ENCODE results near the gene ANKRD22. TPM values are rescaled to one million over a fixed set of nuclear protein-coding genes. Genes with fewer than 3 reads are reported as not detected.

ANKRD22 gene
- total and polyA plus RNA-seq, 2 donors (not counting 3 experiments of a cell fraction or from before 2014, with no cell fraction given), result not detected

DNA sequence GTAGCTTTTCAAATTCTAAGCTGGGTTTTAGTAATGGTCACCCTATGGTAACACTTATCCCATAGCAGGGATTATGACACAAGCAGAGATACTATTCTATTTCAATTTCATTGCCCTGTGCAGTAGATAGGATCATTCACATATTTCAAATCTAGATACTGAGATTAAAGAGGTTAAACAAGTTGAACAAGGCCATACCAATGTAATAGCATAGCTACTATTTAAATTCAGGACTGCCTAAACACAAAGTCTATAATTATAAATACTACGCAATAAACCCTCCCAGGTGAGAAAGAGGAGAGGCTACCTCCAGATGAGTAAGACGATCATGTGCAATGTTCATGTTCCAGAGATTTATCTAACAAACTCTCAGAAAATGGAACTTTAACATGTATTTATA lies 48.0 kb downstream of the ANKRD22 start:
- CTCF ChIA-PET, result interaction anchor here (0.7 to 1.9 kb wide), 7 partner anchors 11 to 239 kb away, joined by 4 to 15 read pairs (median 5); no protein-coding TSS in a partner anchor
- Histone ChIP-seq H3K4me2 (ENCODE audit: insufficient read depth, low read length) (no peak overlapping the region), H3K79me2 (ENCODE audit: control insufficient read depth, insufficient read depth, low read length) (no peaks in the 10 kb centered on the region), H3K36me3 (ENCODE audit: control insufficient read depth in 2 of 2, extremely low read depth in 1 of 2, insufficient read depth in 2 of 2, low read length in 2 of 2) (no peaks in the 10 kb centered on the region), H3K4me1 (ENCODE audit: control insufficient read depth, extremely low read depth, insufficient read depth, low read length) (peaks cover 3% of the 10 kb centered on the region), H3K9me1 (replicated peaks; ENCODE audit: control insufficient read depth, extremely low read depth, insufficient read depth, low read length) (no peaks in the 10 kb centered on the region), H3K27me3 (ENCODE audit: control insufficient read depth in 2 of 2, insufficient read depth in 2 of 2, low read length in 2 of 2) (no peaks in the 10 kb centered on the region), H2AFZ (ENCODE audit: low read depth, low read length) (no peak overlapping the region), H3K4me3 (replicated peaks in 1 of 3; ENCODE audit: insufficient read depth in 1 of 3, low read depth in 1 of 3, low read length in 3 of 3) (no peak overlapping the region), H3K27ac (ENCODE audit: insufficient read depth, low read depth, low read length) (no peak overlapping the region), H3K9me3 (replicated peaks; ENCODE audit: control insufficient read depth, insufficient read depth, low read length) (no peaks in the 10 kb centered on the region), H4K20me1 (replicated peaks; ENCODE audit: control insufficient read depth, extremely low read depth, insufficient read depth, low read length) (no peaks in the 10 kb centered on the region), H3K9ac (replicated peaks; ENCODE audit: extremely low read depth, insufficient read depth, low read length) (no peak overlapping the region)
- no peak for TF ChIP-seq GATA2 (IDR thresholded peaks at IDR 0.05; ENCODE audit: insufficient read depth, insufficient read length, low read depth, low read length)
- TF ChIP-seq POLR2A (IDR thresholded peaks at IDR 0.05; ENCODE audit: low read depth, low read length), result no peak
- no peak for TF ChIP-seq MAX (IDR thresholded peaks at IDR 0.05; ENCODE audit: insufficient read depth, insufficient read length)
- TF ChIP-seq, protein P1, sequence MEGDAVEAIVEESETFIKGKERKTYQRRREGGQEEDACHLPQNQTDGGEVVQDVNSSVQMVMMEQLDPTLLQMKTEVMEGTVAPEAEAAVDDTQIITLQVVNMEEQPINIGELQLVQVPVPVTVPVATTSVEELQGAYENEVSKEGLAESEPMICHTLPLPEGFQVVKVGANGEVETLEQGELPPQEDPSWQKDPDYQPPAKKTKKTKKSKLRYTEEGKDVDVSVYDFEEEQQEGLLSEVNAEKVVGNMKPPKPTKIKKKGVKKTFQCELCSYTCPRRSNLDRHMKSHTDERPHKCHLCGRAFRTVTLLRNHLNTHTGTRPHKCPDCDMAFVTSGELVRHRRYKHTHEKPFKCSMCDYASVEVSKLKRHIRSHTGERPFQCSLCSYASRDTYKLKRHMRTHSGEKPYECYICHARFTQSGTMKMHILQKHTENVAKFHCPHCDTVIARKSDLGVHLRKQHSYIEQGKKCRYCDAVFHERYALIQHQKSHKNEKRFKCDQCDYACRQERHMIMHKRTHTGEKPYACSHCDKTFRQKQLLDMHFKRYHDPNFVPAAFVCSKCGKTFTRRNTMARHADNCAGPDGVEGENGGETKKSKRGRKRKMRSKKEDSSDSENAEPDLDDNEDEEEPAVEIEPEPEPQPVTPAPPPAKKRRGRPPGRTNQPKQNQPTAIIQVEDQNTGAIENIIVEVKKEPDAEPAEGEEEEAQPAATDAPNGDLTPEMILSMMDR (IDR thresholded peaks at IDR 0.05; ENCODE audit: extremely low read depth in 1 of 2, insufficient read depth in 1 of 2, low read depth in 1 of 2, low read length in 2 of 2), result no peak
- TF ChIP-seq POLR2AphosphoS5 (IDR thresholded peaks at IDR 0.05; ENCODE audit: insufficient read depth, low read depth, low read length), result no peak
- no peak for TF ChIP-seq JUN (IDR thresholded peaks at IDR 0.05; ENCODE audit: borderline replicate concordance, insufficient read depth, insufficient read length, low read depth)
- no peak for TF ChIP-seq MYC (IDR thresholded peaks at IDR 0.05; ENCODE audit: low read depth, low read length)
- no peak for TF ChIP-seq FOS (IDR thresholded peaks at IDR 0.05; ENCODE audit: borderline replicate concordance, insufficient read depth, low read length)
- no peak for TF ChIP-seq EZH2 (IDR thresholded peaks at IDR 0.05; ENCODE audit: borderline replicate concordance, low read depth, low read length, severe bottlenecking)
- dilution Hi-C loops (cut with MboI; ENCODE audit: extremely low pct_ligation_motif_present, low sequenced_read_pairs) (no loop called here), intact Hi-C loops (cut with micrococcal nuclease) (no loop called here)
- FAIRE-seq (no peak), DNase-seq (ENCODE audit: low read depth, low spot score) (no peak)
- no TSS peak for BruUV-seq (replicated peaks)
- POLR2A ChIA-PET, result no interaction called here
